Epidermal melanocyte (primary cell): Measurements from ENCODE around the gene POR.
"Not testable (repeated sequence)": the region's sequence is repeated elsewhere in the genome, so short reads cannot be mapped to it uniquely, and the experiment has no call there.

Experiments
- DNase-seq: peaks from one replicate; pipeline ENCODE4 v3.0.0; 2011; ENCODE audit warnings: low spot score; ENCODE audit not compliant: insufficient read length

POR gene

DNA sequence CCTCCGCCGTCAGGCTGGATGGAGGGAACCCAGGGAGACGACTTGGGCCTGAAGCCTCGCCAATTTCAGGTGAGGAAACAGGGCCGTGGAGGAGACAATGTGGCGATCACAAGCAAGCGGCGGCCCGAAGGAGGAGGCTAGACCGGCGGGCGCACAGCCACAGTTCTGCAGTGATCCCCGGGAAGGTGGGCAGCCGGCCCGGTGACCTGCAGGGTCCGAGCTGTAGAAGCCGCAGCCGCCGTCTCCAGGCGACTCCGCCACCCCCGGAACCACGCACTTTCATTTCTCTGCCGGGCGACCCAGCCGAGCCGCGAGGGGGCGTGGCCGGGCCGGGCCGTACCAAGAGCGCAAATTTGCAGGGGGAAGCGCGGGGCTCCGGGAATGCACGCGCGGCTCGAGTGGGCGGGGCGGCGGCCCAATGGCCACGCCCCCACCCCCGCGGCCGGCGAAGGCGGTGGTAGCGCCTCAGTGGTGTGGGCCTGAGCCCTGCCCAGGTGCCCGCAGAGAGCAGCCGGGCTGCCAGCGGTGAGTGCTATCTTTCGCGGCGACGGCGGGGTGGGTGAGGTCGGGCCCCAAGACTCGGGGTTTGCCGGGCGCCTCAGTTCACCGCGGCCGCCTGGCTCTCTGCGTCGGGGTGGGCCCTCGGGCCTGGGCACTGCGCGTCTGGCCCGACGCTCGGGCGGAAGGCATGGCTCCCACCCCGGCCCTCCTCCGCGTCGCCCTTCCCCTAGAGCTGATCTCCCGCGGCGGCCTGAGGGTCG lies at the start of gene POR:
Gene POR (plus strand): TSS at position 501 of the 761 bp plus-strand sequence. CDS start 38,847 bp downstream, outside the sequence.
- peak; percentile 93 for DNase-seq

- DNase-seq, result no peak
Observed at GRCh38 chr7:75866114-75866488, 48.9 kb upstream of the POR start.

GRCh38 chr7:75866489-75867389 lies 48.2 kb upstream of the POR start:
- peak; percentile 72 for DNase-seq

DNA sequence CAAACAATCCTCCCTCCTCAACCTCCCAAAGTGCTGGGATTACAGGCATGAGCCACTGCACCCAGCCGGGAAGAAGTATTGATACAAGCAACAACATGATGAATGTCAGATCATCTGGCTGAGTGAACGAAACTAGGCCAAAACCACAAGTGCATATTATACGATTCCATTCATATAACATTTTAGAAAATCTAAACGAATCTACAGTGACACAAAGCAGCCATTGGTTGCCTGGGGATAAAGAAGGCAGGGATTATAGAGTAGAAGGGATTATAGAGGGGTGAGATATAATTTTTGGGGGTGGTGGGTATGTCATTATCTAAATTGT lies 47.6 kb upstream of the POR start:
- DNase-seq, result no peak

- no peak for DNase-seq
Observed at GRCh38 chr7:75868153-75868552, 46.8 kb upstream of the POR start.

DNA sequence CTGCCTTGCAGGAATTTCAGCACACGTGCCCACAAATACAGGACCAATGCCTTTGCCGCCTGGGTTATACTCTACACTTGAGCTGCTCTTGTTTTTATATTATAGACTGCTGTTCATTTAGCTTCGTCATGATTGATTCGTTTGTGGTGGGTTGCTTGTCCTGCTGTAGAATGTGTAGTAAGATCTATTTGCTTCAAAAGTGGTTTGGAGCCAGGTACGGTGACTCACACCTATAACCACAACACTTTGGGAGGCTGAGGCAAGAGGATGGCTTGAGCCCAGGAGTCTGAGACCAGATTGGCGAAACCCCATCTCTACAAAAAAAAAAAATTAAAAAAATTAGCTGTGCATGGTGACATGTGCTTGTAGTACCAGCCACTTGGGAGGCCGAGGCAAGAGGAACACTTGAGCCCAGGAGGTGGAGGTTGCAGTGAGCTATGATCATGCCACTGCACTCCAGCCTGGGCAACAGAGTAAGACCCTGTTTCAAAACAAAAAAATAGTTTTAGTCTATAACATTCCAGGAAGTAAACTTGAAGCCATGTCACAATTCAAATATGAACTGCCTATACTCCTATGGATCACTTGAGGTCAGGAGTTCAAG lies 45.1 kb upstream of the POR start:
- no peak for DNase-seq

GRCh38 chr7:75870557-75871161 lies 44.3 kb upstream of the POR start:
- DNase-seq, result no peak

- DNase-seq, result no peak
Observed at GRCh38 chr7:75872073-75872782, 42.7 kb upstream of the POR start.

- DNase-seq, result not testable (repeated sequence)
Observed at GRCh38 chr7:75874180-75874579, 40.8 kb upstream of the POR start.

DNA sequence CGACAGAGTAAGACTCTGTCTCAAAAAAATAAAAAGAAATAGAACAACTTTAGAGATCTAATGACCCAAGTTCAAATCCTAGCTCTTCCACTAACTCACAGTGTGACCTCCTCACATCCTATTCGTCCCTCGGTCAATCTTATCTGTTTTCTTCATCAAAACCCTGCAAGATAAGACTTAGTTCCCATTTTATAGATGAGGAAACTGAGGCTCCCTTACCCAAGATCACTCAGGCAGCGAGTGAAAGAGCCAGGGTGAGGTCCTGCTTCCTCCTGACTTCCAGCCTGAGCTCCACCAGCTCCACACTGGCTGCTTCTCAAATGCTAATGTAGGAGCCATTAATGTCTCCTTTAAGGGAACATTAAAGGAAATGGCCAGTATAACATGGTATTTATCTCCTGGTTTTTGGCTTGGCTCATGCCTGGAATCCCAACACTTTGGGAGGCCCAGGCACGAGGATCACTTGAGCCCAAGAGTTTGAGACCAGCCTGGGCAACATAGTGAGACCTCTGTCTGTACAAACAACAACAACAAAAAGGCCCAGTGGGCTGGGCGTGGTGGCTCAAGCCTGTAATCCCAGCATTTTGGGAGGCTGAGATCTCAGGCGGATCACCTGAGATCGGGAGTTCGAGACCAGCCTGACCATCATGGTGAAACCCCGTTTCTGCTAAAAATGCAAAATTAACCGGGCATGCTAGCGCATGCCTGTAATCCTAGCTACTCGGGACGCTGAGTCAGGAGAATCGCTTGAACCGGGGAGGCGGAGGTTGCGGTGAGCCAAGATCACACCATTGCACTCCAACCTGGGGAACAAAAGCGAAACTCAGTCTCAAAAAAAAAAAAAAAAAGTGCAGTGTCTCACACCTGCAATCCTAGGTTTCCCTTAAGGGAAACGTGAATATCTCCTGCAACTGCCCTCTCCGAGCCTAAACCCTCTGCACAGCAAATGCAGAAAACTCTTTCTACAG lies 39.6 kb upstream of the POR start:
- DNase-seq, result no peak

DNA sequence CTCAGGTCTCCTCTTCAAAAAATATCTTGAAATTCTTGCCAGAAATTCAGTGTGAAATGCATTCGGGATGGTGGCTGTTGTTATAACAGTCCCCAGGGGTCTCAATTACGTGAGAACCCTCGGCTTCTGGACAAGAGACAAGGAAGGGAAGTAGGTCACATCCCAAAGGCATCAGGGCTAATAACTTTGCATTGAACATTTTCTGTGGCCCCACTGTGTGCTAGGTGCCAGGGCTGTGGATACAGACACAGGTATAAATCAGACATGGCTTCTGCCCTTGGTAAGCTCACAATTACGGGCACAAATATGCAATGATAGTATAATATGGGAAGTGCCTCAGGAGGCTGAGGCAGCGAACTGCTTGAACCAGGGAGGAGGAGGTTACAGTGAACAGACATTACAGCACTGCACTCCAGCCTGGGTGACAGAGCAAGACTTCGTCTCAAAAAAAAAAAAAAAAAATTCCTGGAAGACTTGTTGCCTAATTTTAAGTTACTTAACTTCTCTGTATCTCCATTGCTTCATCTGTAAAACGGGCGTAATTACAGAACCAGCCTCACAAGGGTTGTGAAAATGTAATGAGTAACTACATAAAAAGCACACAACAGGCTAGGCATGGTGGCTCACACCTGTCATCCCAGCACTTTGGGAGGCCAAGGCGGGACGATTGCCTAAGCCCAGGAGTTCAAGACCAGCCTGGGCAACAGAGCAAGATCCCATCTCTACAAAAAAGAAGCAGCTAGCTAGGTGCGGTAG lies 38.7 kb upstream of the POR start:
- no peak for DNase-seq

GRCh38 chr7:75878312-75878768 lies 36.6 kb upstream of the POR start:
- no peak for DNase-seq

GRCh38 chr7:75878769-75879611 lies 36.0 kb upstream of the POR start, which contains the start of gene RHBDD2:
TSS of gene RHBDD2 (plus strand) at chr7:75879034. CDS start at chr7:75879083, 49 bp downstream.
- peak; percentile 93 for DNase-seq

GRCh38 chr7:75879771-75880184 lies 35.2 kb upstream of the POR start:
- no peak for DNase-seq

GRCh38 chr7:75880242-75880641 lies 34.7 kb upstream of the POR start:
- no peak for DNase-seq

- DNase-seq, result no peak
Observed at GRCh38 chr7:75881436-75882095, 33.4 kb upstream of the POR start.

DNA sequence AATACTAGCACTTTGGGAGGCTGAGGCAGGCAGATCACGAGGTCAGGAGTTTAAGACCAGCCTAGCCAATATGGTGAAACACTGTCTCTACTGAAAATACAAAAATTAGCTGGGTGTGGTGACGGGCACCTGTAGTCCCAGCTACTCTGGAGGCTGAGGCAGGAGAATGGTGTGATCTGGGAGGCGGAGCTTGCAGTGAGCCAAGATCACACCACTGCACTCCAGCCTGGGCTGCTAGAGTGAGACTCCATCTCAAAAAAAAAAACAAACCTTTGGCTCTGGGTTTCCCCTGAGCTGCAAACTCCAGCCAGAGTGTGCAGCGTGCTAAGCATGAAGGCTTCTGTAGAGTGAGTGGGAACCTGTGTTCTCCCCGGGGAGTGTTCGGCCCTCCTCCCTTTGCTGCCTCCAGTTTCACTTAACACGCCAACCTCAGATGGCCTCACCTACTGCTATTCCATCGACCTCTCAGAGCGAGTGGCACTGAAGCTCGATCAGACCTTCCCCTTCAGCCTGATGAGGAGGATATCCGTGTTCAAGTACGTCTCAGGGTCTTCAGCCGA lies 31.6 kb upstream of the POR start:
- DNase-seq, result not testable (repeated sequence)
